Stimulated activated CD4-positive, alpha-beta T cell treated with anti-CD3 and anti-CD28 coated beads, Interleukin-12 subunit alpha, Interleukin-12 subunit beta, amount 100 ng/mL, for 48 hours (primary cell): ENCODE data around the gene CLPSL2.

ENCODE experiments used
- DNase-seq, 3 donors: peaks; one replicate each; pipeline ENCODE4 v3.0.0-alpha.2; 2020; ENCODE audit warnings: low read depth in 2 of 3, low spot score in 1 of 3

The CLPSL2 gene

DNA sequence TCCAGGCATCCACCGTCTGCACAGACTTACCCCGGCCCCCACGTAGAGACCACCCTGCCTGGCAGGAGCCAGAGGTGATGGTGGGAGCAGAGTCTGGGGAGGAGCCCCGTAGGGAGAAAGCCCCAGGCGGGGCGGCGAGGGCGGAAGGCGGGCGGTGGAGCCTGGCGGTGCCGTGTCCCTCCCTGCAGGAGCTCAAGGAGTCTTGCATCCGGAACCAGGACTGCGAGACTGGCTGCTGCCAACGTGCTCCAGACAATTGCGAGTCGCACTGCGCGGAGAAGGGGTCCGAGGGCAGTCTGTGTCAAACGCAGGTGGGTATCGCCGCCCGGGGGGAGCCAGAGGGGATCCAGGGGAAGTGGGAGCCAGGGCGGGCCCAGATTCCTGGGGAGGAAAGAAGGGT is 10.4 kb downstream of the CLPSL2 start:
- DNase-seq: no peak

DNA sequence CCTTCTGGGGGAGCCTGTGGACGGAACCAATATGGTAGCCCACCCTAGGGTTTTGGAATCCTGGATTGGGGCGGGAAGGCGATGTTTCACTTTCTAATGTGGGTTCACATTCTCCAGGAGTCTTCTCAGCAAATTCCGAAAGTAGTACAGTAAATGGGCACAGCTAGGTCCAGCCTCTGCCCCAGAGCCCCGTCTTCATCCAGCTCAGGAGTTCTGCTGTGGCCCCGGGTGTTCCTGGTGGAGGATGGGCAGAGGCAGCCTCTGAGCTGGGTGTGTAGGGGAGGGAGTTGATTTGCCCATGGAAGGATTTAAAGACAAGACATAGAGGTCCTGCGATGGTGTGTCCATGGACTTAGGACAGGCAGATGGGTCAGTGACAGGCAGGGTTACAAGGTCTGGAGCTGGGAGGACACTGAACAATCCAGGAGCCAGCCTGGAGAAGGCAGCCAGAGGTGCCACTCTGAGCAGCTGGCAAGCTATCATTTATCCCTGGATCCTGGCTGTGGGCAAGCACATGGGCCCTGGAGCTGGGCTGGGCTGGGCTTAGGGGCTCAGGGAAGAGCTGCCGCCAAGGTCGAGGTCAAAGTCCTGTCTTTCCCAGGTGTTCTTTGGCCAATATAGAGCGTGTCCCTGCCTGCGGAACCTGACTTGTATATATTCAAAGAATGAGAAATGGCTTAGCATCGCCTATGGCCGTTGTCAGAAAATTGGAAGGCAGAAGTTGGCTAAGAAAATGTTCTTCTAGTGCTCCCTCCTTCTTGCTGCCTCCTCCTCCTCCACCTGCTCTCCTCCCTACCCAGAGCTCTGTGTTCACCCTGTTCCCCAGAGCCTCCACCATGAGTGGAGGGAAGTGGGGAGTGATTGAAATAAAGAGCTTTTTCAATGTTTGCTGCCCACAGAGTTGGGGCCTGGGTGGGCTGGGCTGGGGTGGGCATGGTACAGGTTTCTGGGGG is 11.1 kb downstream of the CLPSL2 start:
- no peak for DNase-seq

DNA sequence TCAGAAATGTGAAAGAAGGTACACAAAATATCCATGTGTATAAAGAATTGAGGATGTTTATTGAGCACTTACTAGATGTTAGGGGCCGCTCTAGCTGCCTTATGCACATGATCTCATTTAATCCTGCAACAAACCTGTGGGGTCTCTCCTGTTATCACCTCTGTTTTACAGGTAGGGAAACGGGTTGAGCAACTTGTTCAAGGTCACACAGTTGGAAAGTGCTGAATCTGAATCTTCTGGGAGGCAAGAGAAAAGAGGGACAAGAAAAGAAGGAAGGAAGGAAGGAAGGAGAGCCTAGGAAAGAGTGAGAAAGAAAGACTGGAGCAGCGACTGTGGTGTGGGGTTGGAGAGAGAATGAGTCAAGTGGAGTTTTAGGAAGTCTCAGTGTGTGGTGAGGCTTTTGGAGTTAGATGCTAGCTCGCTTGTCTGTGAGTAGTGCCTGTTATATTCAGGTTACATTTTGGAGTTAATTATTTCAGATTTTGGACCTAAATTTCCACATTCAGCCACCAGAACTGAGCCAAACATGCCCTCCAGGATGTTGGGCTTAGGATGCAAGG is 12.1 kb downstream of the CLPSL2 start:
- DNase-seq: no peak

DNA sequence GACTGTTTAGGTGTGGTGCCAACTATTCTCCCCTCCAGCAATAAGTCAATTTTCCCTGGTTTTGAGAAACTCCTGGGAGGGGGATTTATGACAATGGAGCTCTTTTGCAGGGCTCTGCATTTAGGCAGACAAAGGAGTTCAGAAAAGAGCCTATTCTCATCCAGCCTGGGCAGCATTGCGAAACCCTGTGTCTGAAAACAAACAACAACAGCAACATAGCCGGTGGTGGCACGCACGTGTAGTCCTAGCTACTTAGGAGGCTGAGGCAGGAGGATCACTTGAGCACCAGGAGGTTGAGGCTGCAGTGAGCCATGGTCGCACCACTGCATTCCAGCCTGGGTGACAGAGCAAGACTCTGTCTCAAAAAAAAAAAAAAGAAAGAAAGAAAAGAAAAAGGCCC is 14.3 kb downstream of the CLPSL2 start:
- no peak for DNase-seq

DNA sequence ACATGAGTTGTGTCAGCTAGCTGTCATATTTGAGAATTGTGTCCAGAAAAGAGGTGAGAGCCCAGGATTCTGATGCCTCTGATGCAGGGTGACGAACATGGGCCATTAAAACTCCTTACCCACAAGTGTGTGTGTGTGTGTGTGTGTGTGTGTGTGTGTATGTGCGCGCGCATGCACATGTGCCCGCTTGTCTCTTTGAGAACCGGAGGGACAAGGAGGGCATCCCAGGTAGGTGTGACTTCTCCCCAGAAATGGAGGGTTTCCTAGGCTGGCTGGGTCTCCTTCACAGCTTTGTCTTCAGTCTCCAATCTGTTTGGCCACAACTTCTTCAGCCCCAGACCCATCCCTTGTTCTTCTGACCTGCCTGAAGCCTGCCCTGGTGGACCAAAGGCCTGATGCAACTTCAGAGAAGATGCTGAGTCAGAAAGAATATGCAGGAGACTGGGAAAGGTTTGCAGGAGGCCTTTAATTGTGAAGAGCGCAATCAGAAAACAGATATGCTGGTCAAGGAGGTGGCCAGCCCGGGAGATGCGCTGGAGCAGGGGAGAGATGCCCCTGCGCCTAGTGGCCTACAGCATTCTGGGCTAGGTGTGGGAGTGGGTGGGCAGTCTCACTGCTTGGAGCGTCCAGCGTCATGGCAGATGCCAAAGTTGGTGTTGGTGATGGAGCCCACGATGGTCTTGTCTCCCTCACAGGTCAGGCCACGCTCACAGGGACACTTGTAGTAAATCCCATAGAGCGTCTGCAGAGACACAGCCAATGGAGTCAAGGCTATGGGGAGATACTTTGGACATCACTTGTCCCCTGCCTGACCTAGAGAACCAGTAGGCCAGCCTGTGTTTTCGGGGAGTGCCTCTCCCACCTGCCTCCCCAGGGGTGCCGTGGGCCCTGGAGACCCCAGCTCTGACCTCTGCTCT is 18.4 kb downstream of the CLPSL2 start:
- DNase-seq: no peak

DNA sequence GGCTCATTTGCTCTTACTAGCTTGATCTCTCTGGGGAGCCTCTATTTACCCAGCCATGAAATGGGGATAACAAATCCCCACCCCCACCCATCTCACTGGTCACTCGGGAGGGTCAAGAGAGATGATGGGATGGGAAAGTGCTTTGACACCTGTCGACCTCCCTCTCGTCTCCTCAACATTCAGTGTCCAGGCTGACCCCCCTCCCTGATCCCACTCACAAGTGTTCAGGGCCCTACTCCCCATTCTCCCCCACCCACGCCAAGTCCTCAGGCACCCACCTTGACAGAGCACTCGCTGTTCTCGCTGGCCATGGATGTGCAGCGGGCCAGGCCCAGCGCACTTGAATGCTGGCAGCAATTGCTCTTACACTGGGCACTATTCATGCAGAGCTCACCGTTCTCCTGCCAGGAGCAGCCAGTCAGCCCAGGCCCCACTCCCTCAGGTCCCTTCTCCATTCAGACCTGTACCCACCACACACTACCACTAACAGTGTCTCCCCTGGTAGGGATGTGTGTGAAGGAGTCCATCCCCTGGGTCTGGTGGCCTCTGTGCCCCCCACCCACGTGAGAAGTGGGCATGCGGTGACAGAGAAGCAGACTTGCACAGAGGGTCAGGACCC is 19.2 kb downstream of the CLPSL2 start:
- DNase-seq: no peak

DNA sequence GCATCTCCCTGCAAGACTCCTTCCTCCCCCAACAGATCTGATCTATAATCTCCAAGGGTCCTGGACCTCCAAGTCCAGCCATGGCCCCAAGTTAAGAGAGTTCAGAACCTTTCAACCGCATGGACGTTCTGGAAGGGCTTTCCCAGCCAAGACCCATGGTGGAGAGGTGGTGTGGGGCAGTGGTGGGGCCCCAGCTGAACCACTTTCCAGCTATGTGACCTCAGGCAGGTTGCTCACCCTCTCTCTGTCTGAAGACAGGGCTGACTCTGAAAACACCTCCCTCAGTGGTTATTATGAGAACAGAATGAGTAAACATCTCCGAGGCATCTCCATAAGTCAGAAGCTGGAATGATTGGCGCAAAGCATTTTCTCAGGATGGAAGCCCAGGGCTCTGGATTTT is 19.8 kb downstream of the CLPSL2 start:
- DNase-seq: no peak

DNA sequence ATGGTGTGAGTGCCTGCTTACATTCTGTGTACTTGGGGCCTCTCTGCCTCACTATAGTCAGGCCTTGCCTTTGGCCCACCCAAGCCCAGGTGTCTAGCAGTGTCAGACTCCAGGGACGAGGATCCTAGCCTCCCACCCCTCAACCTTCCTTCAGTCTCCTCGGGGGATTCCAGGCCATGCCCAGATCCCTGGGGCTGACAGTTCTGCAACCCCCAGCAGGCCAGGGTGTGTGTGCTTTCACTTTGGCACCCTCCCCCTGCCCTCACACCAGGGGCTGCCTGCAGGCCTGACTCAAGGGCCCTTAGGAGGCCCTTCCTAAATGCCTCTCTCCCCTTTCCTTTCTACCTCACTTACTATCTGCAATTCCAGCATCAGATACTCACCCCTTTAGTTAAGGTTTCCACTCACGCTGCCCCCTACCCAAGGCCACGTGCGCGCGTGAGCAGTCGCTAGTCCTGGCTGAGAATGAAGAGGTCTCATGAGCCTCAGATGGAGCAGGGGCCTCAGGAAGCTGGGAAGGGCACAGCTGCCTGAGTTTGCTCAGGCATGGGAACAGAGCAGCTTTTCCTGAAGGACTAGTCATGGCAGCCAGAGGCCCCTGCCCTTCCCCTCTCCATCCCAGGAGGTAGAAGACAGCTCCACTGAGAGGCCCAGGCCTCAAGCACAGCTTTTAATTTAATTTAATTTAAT is 21.6 kb downstream of the CLPSL2 start:
- no peak for DNase-seq

DNA sequence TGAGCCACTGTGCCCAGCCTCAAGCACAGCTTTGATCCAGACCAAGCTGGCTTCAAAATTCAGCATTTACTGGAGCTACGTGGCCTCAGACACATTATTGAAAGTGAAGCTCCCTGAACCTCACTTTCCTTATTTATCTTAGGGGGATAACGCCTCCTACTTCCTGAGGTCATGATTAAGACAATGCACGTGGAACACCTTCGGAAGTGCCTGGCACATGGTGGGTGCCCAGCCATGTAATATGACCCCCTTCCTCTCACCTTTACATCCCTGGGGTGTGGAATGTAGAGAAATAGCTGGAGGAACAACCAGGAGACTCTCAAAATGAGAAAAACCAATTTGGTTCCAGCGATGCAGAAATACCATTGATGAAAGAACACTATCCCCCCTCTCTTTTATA is 22.3 kb downstream of the CLPSL2 start:
- no peak for DNase-seq

DNA sequence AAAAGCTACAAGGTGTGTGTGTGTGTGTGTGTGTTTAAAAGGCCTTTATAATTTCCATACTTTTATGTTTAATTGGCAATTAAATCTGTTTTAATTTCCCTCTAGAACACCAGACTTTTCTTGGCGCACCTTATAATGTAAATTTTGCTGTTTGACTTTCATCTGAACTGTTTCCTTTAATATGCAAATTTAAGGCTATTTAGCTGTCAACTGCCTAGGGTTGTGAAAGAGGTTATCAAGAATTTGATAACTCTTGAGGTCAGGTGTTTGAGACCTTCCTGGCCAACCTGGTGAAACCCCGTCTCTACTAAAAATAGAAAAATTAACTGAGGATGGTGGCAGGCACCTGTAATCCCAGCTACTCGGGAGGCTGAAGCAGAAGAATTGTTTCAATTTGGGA is 24.8 kb downstream of the CLPSL2 start:
- DNase-seq: no peak

DNA sequence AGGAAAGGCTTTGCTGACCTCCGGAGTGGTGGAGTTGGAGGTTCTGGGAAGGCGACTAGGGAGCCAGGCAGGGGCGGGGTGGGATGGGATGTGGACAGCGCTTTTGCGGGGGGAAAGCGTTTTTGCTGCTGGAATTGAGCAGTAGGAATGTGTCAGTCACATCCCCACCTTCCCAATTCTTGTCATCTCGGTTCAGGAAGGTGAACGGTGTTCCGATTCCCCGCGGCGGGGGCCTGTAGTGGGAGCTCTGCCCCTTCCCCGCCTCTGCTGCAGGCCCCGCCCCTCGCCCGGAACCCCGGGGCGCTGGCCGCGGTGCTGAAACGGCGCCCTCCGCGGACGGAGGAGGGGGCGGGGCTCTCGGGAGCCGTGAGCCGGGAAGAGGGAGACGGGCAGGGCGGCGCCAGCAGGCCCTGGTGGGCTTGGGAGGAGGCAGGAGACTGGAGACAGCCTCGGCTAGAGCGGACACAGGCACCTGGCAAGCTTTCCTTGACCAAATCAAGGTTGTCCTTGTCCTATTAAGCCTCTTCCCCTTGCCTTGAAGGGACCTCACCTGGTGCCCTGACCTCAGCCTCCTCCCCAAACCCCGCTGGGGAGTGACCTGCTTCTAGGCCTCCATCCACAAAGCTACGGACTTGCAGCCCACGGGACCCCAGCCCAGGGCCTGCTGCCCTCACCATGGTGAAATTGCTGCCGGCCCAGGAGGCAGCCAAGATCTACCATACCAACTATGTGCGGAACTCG is 28.8 kb downstream of the CLPSL2 start, which contains the start of gene LHFPL5:
Gene LHFPL5 (plus strand): TSS at position 357 of the 741 bp plus-strand sequence. CDS start 319 bp downstream, at position 676.
- peak; percentile 8 to 35 (median 24) for DNase-seq

DNA sequence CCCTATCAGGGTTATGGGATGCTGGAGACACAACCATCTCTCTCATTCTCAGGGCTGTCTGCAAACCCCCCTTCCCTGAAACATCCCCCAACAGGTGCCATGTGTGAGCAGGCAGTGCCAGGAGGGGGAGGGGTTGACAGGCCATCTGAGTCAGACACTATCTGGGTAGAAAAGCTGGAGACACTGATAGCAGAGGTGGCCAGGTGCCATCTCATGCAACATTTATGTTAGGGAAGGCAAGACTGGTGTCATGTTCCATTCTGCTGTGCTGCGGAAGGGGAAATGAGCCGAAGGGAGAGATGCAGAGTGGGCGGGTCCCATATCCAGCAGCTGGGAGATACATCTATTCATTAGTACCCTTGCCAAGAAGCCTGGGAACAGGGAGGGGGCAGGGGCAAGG is 32.3 kb downstream of the CLPSL2 start:
- DNase-seq: no peak

DNA sequence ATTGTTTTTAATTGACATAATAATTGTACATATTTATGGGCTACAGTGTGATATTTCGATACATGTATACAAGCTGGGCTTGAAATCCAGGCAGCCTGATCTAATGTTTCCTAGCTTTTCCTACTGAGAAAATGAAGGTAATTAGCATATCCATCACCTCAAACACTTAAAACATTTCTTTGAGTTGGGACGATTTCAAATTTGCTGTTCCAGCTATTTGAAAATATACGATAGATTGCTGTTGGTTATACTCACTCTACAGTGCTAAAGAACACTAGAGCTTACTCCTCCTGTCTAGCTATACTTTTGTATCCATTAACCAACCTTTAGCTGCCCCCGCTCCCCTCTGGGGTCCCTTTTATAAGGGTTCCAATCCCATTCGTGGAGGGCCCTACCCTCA is 33.4 kb downstream of the CLPSL2 start:
- DNase-seq: no peak

DNA sequence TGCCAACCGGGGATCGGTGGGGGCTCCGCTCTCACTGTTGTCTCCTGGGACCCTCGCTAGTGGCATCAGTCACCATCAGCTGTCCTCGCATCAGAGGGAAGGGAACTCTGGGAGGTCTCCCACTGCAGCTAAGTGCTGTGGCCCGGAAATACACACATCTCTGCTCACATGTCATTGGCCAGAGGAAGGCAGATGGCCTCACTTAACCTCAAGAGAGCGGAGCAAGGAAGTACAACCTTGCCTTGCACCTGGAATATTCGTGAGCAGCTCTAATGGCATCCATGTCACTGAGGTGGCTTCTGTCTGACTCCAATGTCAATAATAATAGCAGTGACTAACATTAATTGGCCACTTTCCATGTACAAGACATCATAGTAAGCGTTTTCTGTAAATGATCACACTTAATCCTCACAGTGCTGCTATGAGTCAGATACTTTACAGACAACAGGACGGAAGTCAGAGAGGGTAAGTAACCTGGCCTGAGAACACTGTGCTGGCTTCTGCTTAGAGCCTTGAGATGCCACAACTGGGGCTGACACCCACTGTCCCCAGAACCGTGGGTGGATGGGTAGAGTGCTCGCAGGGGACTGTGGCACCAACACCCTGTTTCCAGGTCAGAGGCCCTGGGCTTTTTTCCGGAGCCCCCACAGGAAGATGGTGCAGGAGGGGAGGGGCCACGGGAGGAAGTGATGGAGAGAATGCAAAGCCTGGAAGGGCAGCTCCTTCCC is 34.7 kb downstream of the CLPSL2 start:
- no peak for DNase-seq

DNA sequence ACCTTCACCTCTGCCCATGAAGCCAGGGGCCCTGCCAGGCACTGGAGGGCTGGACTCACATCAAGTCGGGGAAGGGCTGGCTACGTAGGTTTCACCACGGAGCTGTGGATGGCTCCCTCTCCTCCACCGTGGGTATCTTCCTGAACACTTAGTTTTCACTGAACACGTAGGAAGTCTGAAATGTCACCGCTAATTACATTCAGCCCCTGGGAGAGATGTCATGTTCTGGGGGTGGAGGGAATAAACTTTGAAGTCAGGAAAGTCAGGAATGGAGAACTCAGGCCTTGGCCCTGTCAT is 35.2 kb downstream of the CLPSL2 start:
- no peak for DNase-seq

DNA sequence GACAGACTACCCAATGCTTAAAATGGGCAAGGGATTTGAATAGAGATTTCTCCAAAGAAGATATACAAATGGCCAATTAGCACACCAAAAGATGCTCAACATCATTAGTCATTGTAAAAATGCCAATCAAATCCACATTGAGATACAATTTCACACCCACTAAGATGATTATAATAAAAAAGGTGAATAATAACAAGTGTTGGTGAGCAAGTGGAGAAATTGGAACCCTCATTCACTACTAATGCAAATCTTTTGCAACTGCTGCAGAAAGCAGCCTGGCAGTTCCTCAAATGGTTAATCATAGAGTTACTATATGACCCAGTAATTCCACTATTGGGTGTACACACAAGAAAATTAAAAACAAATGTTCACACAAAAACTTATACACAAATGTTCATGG is 41.1 kb downstream of the CLPSL2 start:
- DNase-seq: no peak

DNA sequence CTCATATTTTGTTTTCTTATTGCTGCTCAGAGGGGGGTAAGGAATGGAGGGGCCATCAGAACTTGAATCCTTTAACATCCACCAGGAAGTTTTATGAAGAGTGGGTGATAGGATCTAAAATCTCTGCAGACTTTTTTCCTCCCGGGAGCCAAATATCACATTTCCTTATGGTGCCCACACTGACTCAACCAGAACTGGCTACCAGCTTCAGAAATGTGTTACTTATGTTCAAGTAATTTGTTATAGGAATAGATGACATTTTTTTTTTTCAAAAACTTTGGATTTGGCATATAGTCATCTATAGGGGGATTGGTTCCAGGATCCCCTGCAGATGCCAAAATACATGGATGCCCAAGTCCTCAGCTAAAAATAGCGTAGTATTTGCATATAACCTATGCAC is 47.2 kb downstream of the CLPSL2 start:
- DNase-seq: no peak

DNA sequence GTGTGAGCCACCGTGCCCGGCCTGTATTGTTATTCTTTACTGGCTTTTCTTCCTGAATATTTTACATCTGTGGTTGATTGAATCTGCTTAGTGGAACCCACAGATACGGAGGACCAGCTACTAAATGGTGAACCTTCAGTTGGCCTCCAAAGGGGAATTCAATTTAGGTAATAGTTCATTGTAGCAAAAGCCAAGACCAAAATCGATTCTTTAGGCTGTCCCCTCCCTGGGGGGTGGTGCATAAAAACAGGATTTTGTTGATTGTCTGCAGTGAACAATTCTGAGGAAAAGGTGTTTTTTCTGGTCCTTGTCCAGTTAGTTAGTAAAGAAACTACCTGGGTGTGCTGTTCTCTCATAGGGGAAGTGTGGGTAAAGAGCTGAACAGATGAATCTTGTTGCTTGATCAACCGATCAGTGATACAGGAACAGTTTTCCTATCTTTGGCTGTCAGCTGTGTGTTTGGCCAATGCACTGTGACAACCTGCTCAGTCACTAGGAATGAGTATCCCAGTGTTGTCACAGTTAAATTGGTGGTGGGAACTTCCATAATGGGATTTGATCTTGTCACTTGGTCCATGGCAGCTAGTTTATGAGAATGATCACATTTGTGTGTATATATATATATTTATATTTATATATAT is 48.3 kb downstream of the CLPSL2 start:
- DNase-seq: no peak
